ENCODE results near the gene CDK5RAP2. TPM values are rescaled to one million over a fixed set of nuclear protein-coding genes. Genes with fewer than 3 reads are reported as not detected.

The CDK5RAP2 gene
- total and polyA plus RNA-seq, 10 of the 15 experiments (the other 5 are each of a cell fraction or from before 2014, with no cell fraction given) = 16.2 to 53.5 (median 34.5) TPM

DNA sequence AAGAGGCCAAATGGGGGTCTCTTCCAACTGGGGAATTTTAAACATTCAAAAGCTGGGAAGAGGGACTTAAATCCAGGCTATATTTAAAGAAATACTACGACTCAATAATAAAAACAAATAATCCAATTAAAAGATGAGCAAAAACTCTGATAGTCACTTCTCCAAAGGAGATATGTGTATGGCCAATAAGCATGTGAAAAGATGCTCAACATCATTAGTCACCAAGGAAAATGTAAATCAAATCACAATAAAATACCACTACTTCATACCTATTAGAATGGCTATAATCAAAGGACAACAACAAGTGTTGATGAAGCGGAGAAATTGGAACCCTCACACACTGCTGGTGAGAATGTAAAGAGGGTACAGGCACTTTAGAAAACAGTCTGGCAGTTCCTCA lies 130.4 kb downstream of the CDK5RAP2 start (continued):
- TF ChIP-seq, protein P1, sequence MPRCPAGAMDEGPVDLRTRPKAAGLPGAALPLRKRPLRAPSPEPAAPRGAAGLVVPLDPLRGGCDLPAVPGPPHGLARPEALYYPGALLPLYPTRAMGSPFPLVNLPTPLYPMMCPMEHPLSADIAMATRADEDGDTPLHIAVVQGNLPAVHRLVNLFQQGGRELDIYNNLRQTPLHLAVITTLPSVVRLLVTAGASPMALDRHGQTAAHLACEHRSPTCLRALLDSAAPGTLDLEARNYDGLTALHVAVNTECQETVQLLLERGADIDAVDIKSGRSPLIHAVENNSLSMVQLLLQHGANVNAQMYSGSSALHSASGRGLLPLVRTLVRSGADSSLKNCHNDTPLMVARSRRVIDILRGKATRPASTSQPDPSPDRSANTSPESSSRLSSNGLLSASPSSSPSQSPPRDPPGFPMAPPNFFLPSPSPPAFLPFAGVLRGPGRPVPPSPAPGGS (IDR thresholded peaks at IDR 0.05; ENCODE audit: borderline replicate concordance, insufficient read depth, low read depth, low read length, poor library complexity, severe bottlenecking) = no peak
- no peak for TF ChIP-seq EED (IDR thresholded peaks at IDR 0.05; ENCODE audit: low read depth)
- TF ChIP-seq, protein P2, sequence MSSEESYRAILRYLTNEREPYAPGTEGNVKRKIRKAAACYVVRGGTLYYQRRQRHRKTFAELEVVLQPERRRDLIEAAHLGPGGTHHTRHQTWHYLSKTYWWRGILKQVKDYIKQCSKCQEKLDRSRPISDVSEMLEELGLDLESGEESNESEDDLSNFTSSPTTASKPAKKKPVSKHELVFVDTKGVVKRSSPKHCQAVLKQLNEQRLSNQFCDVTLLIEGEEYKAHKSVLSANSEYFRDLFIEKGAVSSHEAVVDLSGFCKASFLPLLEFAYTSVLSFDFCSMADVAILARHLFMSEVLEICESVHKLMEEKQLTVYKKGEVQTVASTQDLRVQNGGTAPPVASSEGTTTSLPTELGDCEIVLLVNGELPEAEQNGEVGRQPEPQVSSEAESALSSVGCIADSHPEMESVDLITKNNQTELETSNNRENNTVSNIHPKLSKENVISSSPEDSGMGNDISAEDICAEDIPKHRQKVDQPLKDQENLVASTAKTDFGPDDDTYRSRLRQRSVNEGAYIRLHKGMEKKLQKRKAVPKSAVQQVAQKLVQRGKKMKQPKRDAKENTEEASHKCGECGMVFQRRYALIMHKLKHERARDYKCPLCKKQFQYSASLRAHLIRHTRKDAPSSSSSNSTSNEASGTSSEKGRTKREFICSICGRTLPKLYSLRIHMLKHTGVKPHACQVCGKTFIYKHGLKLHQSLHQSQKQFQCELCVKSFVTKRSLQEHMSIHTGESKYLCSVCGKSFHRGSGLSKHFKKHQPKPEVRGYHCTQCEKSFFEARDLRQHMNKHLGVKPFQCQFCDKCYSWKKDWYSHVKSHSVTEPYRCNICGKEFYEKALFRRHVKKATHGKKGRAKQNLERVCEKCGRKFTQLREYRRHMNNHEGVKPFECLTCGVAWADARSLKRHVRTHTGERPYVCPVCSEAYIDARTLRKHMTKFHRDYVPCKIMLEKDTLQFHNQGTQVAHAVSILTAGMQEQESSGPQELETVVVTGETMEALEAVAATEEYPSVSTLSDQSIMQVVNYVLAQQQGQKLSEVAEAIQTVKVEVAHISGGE (CRISPR knock-in tag; IDR thresholded peaks at IDR 0.05) = no peak
- TF ChIP-seq ZNF274 (IDR thresholded peaks at IDR 0.05; ENCODE audit: insufficient read depth, insufficient read length) = no peak
- TF ChIP-seq CHD4 (IDR thresholded peaks at IDR 0.05) = no peak
- no peak for TF ChIP-seq NFIC (IDR thresholded peaks at IDR 0.05; ENCODE audit: low read depth, low read length)
- TF ChIP-seq RELA (IDR thresholded peaks at IDR 0.05; ENCODE audit: borderline replicate concordance, partially characterized antibody) = no peak

DNA sequence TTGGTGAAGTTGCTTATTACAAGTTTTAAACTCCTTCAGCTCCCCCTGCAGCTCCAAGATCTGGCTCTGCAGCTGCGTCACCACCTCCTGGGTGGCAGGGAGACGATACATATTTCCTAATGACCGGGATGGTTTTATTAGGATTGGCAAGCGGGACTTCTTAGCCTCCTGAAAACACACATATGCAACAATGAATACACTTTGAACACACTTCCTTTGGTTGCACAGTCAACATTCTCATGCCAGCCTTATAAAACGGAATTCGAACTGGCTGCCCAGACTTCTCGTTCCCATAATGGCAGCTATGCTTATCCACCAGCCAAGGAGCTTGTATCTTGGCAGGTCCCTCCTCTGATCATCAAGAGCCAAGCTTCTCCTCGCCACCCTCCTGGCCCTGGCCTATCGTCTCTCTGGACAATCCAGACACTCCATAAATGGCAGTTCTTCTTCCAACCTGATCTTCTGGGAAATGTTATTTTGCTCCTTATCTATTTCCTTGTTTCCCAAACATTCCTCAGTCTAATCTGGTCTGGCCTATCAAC lies 131.9 kb downstream of the CDK5RAP2 start:
- Histone ChIP-seq H2AFZ (ENCODE audit: control insufficient read depth, low read depth, low read length) (no peak overlapping the region), H3K9me3 (replicated peaks; ENCODE audit: control insufficient read depth, insufficient read depth, low read length) (no peaks in the 10 kb centered on the region), H3K4me3 (no peak overlapping the region), H3K27ac (ENCODE audit: control insufficient read depth, insufficient read depth) (no peak overlapping the region), H3K27me3 (replicated peaks in 1 of 2; ENCODE audit: control insufficient read depth in 2 of 2, insufficient read depth in 2 of 2, low read length in 1 of 2) (no peaks in the 10 kb centered on the region), H3K36me3 (ENCODE audit: control insufficient read depth in 2 of 2, insufficient read depth in 2 of 2, low read length in 1 of 2) (peaks cover 6 to 18% of the 10 kb centered on the region in 2 experiments), H3K9ac (ENCODE audit: control insufficient read depth, insufficient read depth, low read length) (no peak overlapping the region), H3K4me2 (ENCODE audit: control insufficient read depth, insufficient read depth) (no peak overlapping the region), H3K4me1 (ENCODE audit: control insufficient read depth, insufficient read depth, low read length) (no peaks in the 10 kb centered on the region; the same call in 1 of the 2 replicates), H4K20me1 (ENCODE audit: control insufficient read depth, insufficient read depth) (no peaks in the 10 kb centered on the region), H3K79me2 (ENCODE audit: control insufficient read depth, insufficient read depth, low read length) (no peaks in the 10 kb centered on the region)
- ATAC-seq = no peak
- SMC1A ChIA-PET (ENCODE audit: uncharacterized antibody, unreplicated experiment) = no interaction called here
- intact Hi-C loops (cut with micrococcal nuclease; ENCODE audit: unreplicated experiment) (no loop called here), in situ Hi-C loops (cut with MboI) (no loop called here)
- POLR2A ChIA-PET = no interaction called here
- CTCF ChIA-PET = no interaction called here
- no TSS peak for BruUV-seq (replicated peaks)
- no peak for DNase-seq (ENCODE audit: low read depth, low spot score)
- FAIRE-seq = no peak
- WGBS (ENCODE audit: insufficient coverage, insufficient replicate concordance, low lambda C conversion rate, missing lambda C conversion rate) = 93% methylated on average over 9 of the region's 9 CpGs
- RAD21 ChIA-PET (ENCODE audit: unreplicated experiment) = no interaction called here
- TF ChIP-seq, protein P1 (IDR thresholded peaks at IDR 0.05; ENCODE audit: borderline replicate concordance, insufficient read depth, low read depth, low read length, poor library complexity, severe bottlenecking) = no peak
- TF ChIP-seq FOXM1 (IDR thresholded peaks at IDR 0.05; ENCODE audit: low read depth, low read length) = no peak
- TF ChIP-seq, protein P3, sequence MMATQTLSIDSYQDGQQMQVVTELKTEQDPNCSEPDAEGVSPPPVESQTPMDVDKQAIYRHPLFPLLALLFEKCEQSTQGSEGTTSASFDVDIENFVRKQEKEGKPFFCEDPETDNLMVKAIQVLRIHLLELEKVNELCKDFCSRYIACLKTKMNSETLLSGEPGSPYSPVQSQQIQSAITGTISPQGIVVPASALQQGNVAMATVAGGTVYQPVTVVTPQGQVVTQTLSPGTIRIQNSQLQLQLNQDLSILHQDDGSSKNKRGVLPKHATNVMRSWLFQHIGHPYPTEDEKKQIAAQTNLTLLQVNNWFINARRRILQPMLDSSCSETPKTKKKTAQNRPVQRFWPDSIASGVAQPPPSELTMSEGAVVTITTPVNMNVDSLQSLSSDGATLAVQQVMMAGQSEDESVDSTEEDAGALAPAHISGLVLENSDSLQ (IDR thresholded peaks at IDR 0.05) = no peak
- TF ChIP-seq, protein P4, sequence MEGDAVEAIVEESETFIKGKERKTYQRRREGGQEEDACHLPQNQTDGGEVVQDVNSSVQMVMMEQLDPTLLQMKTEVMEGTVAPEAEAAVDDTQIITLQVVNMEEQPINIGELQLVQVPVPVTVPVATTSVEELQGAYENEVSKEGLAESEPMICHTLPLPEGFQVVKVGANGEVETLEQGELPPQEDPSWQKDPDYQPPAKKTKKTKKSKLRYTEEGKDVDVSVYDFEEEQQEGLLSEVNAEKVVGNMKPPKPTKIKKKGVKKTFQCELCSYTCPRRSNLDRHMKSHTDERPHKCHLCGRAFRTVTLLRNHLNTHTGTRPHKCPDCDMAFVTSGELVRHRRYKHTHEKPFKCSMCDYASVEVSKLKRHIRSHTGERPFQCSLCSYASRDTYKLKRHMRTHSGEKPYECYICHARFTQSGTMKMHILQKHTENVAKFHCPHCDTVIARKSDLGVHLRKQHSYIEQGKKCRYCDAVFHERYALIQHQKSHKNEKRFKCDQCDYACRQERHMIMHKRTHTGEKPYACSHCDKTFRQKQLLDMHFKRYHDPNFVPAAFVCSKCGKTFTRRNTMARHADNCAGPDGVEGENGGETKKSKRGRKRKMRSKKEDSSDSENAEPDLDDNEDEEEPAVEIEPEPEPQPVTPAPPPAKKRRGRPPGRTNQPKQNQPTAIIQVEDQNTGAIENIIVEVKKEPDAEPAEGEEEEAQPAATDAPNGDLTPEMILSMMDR (IDR thresholded peaks at IDR 0.05 in 2 of 3, conservative IDR thresholded peaks at IDR 0.05 in 1 of 3; ENCODE audit: control insufficient read depth in 2 of 3, extremely low read depth in 1 of 3, insufficient read depth in 1 of 3, low read depth in 3 of 3, low read length in 3 of 3) = no peak
- TF ChIP-seq TBL1XR1 (IDR thresholded peaks at IDR 0.05; ENCODE audit: low read depth, low read length) = no peak
- TF ChIP-seq, protein P5, sequence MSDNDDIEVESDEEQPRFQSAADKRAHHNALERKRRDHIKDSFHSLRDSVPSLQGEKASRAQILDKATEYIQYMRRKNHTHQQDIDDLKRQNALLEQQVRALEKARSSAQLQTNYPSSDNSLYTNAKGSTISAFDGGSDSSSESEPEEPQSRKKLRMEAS (IDR thresholded peaks at IDR 0.05; ENCODE audit: low read depth, low read length) = no peak
